ENCODE results near the gene NKAPD1.
"Not testable (repeated sequence)": the region's sequence is repeated elsewhere in the genome, so short reads cannot be mapped to it uniquely, and the experiment has no call there.

Gene NKAPD1, protein sequence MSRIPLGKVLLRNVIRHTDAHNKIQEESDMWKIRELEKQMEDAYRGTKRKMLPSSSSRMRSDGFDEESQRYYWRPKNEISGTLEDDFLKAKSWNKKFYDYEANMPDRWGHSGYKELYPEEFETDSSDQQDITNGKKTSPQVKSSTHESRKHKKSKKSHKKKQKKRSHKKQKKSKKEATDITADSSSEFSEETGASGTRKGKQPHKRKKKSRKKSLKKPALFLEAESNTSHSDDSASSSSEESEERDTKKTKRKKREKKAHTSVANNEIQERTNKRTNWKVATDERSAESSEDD

DNA sequence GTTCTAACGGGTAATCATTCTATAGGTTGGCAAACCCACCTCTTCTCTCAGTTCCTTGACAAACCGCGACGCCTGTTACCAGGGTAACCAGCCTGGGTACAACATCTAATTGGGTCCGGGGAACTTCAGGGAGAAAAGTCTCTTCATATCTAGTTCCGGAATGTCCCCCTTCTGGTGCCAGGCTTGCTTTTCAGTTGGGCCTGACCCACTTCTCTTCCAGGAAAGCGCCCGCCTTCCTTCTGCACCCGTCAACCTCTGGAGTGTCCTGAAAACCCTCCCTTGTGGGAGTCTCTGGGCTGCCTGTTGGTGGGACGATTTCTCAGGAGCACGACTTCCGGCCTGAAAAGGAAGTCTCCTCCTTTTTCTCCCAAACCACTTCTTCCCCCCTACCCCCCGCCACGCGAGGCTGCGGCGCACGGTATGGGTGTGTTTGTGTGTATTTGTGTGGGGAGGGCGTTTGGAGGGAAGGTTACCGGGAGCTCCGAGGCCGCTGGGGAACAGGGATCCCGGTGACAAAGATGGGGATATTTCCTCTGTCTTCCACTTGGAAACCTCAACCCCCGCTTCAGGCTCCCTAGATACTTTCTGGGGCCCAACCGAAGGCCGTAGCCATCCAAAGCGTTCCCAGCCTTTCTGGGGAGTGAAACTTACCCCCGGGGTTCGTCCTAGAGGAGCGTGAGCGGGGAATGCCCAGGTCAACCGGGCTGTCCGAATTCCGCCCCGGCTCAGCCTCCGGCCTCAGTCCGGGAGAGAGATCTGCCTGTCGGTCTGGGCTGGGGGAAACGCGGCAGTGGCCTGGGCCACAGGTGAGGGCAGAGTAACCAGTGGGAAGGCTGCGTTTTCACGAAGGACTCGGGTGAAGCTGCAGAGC is at the start of gene NKAPD1, which contains the start of gene PIH1D2:
Gene NKAPD1, plus strand, starts transcription at position 359 of the 871 bp plus-strand sequence. CDS start 1,276 bp downstream, outside the sequence.
Gene PIH1D2, minus strand, starts transcription at position 77 of the 871 bp plus-strand sequence. CDS start 843 bp downstream, outside the sequence.
- peak; percentile 69 for DNase-seq

GRCh38 chr11:112024773-112025678 is 49.1 kb upstream of the NKAPD1 start, which contains the start of gene DLAT:
TSS of gene DLAT (plus strand) at chr11:112025408. CDS start at chr11:112025473, 65 bp downstream.
- peak; percentile 73 for DNase-seq

- no peak for DNase-seq
These were observed 48.4 kb upstream of the NKAPD1 start for GRCh38 chr11:112025707-112026106.

GRCh38 chr11:112026784-112027410 is 47.2 kb upstream of the NKAPD1 start:
- DNase-seq = not testable (repeated sequence)

- no peak for DNase-seq
These were observed 44.6 kb upstream of the NKAPD1 start for GRCh38 chr11:112029460-112029859.

DNA sequence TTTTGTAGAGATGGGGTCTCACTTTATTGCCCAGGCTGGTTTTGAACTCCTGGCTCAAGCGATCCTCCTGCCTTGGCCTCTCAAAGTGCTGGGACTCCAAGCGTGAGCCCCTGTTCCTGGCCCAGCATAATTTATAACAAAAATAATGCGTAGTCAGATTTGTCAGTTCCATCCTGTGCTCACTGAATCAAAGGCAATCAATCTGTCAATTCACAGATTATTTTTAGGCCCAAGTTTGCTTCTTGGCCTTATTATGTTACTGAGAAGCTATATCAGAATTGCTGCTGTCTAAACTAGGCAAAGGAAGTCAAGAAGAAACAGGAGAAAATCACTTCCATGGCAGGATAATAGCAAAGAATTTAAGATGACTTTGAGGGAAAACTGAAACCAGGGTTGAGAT is 40.2 kb upstream of the NKAPD1 start:
- DNase-seq = no peak

- no peak for DNase-seq
These were observed 36.6 kb upstream of the NKAPD1 start for GRCh38 chr11:112037527-112037926.

- DNase-seq = no peak
These were observed 31.7 kb upstream of the NKAPD1 start for GRCh38 chr11:112042161-112042960.

DNA sequence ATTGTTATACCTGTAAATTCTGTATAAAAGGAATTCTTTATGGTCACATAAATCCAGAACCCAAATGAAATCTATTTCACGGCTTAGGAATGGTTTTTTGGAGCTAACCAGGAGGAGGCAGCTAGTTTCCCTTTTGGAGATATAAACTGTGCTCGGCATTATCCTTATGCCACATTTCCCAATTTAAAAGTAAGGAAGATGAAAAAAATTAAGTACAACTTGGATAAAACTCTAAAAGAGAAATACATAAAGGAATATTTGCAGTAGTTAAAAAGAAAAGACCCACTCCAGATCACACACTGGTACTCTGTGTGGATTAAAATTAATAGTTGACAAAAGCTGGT is 31.2 kb upstream of the NKAPD1 start:
- DNase-seq = no peak

DNA sequence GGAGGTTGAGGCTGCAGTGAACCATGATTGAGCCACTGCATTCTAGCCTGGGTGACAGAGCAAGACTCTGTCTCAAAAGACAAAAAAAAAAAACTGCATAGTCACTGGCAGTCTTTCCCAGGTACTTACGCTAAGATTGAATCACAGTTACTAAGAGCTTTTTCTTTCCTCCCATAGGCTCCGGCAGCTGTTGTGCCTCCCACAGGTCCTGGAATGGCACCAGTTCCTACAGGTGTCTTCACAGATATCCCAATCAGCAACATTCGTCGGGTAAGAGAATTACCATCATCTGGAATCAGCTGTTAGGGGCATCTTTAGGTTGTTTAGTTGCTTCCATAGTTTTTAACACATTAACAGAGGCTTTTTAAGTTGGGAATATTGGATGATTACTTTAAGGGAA is 29.1 kb upstream of the NKAPD1 start:
- no peak for DNase-seq

GRCh38 chr11:112046647-112047046 is 27.5 kb upstream of the NKAPD1 start:
- not testable (repeated sequence) for DNase-seq

DNA sequence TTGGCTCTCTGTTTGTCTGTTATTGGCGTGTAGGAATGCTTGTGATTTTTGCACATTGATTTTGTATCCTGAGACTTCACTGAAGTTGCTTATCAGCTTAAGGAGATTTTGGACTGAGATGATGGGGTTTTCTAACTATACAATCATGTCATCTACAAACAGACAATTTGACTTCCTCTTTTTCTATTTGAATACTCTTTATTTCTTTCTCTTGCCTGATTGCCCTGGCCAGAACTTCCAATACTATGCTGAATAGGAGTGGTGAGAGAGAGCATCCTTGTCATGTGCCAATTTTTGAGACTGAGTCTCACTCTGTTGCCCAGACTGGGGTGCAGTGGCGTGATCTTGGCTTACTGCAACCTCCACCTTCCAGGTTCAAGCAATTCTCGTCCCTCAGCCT is 25.8 kb upstream of the NKAPD1 start:
- DNase-seq = not testable (repeated sequence)

GRCh38 chr11:112049777-112050176 is 24.3 kb upstream of the NKAPD1 start:
- no peak for DNase-seq

DNA sequence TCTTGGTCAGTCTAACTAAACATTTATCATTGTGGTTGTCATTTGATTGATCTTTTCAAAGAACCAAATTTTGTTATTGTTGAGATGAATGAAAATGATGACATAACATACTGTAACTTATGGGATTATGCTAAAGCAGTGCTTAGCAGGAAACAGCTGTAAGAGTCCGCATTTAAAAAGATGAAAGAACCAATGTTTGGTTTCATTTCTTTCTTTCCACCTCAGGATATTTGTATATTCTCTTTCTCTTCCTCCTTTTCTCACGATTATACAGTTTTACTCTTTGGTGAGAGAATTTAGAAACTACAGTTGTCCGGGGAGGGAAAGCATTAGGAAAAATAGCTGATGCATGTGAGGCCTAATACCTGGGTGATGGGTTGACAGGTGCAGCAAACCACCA is 23.4 kb upstream of the NKAPD1 start:
- DNase-seq = no peak

DNA sequence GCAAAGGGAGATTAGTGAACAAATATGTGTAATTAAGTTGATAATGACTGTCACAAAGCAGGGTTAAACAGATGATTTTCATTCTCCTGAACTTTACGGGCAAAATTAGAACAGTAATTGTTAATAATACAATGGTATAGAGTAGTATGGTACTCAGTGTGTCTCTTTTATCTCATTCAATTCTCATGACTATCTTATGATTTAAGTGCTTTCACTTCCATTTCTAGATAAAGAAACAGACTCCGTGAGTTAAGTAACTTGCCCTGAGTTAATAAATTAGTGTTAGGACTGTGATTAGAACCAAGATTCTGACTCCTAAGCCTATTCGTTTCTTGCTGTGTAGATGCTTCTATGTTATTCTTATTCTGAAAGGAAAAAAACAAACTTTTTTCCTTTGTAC is 22.3 kb upstream of the NKAPD1 start:
- DNase-seq = no peak

GRCh38 chr11:112057170-112057569 is 16.9 kb upstream of the NKAPD1 start:
- no peak for DNase-seq

DNA sequence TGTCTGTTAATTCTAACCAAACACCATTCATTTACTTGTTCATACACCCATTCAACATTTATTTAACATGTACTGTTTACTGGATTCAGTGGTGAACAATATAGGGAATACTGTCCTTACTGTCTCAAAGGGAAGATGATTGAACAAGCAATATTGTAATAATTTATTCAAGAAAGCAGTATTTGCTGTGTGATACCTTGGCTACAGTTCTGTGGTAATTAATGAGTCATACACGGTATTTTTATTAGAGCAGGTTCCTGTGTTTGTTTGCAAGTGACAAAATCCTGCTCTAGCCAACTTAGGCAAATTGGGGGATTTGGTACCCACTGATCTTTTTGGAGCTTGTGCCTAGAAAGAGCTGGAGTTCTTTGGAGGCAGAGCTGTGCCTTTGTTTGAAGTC is 16.0 kb upstream of the NKAPD1 start:
- DNase-seq = no peak

- DNase-seq = no peak
These were observed 11.2 kb upstream of the NKAPD1 start for GRCh38 chr11:112062923-112063322.

GRCh38 chr11:112082729-112083128 is 8.6 kb downstream of the NKAPD1 start:
- DNase-seq = no peak

GRCh38 chr11:112085822-112086421 is 11.8 kb downstream of the NKAPD1 start:
- DNase-seq = no peak
